ENCODE results near the gene ENTPD7.
"Not testable (repeated sequence)": the region's sequence is repeated elsewhere in the genome, so short reads cannot be mapped to it uniquely, and the experiment has no call there.

The ENTPD7 gene, protein sequence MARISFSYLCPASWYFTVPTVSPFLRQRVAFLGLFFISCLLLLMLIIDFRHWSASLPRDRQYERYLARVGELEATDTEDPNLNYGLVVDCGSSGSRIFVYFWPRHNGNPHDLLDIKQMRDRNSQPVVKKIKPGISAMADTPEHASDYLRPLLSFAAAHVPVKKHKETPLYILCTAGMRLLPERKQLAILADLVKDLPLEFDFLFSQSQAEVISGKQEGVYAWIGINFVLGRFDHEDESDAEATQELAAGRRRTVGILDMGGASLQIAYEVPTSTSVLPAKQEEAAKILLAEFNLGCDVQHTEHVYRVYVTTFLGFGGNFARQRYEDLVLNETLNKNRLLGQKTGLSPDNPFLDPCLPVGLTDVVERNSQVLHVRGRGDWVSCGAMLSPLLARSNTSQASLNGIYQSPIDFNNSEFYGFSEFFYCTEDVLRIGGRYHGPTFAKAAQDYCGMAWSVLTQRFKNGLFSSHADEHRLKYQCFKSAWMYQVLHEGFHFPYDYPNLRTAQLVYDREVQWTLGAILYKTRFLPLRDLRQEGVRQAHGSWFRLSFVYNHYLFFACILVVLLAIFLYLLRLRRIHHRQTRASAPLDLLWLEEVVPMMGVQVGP

DNA sequence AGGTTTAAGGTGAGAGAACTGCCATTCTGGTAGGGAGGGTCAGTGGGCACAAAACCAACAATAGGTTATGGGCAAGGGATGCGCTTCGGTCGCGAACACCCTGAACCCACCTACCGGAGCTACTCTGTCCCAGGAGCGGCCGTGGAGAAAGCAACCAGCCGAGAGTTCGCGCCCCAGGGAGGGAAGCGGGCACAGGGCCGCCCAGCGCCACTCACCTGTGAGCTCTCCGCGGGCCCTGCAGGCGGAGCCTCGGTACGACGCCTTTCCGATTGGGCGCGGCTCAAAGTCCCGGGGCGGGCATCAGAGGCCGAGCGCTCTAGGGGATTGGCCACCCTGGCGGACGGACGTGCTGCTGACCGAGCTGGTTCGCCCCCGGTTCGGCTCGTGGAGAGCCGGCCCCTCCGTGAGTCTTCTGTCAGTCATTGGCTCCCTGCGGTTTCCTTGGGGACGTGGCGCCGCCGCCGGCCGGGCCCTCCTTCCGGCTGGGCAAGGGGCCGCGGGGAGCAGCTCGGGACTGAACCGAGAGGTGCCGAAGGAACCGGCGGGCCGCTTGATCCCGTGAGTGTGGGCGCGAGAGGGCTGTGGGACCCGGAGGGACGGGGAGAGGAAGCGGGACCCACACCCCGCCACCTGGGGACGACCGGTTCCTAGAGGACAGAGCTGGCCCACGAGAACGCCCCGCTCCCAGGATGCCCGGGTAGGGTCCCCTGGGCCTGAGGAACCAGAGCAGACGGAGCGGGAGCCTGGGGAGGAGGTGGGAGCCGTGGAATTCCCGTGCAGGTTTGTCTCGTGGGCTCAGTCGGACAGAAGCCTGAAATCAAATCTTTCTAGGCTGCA lies at the start of gene ENTPD7:
TSS of gene ENTPD7 (plus strand) at position 479 of the 837 bp plus-strand sequence. CDS start 448 bp downstream, outside the sequence.
- DNase-seq = peak; percentile 92

DNA sequence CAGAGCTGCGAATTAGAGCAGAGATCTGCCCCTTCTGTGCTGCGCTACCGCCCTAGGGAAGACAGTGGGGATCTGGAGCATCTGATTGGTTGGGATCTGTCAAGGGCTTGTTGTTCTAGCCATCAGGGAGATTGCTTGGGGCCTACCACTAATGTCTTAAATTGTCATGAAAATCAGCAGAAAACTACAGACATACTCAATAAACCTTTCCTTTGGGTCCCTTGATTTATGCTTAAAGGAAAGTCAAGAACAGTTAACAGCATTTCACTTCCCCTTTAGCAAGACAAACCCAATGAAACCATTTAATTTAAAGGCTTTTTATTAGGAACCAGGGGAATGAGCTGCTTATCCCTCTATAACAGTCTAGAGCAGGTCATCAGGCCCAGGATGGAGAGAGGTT lies 49.1 kb upstream of the ENTPD7 start:
- DNase-seq = no peak

DNA sequence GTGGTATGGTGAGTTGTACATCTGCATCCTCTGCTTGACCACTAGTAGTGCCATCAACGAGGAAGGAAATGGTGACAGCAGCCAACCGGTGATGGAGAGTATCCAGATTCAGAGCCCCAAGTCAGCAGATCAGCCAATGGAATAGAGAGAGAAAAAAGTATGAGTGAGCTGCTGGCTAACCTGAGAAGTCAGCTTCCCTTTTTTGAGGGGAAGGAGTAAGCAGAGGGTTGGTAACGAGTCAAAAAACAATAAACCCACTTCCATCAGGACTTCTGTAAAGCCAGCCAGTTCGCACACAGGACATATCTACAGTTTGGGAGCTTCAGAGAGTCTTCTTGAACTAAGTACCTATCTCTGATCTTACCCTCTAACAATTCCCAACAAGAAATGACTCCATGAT lies 48.0 kb upstream of the ENTPD7 start:
- no peak for DNase-seq

DNA sequence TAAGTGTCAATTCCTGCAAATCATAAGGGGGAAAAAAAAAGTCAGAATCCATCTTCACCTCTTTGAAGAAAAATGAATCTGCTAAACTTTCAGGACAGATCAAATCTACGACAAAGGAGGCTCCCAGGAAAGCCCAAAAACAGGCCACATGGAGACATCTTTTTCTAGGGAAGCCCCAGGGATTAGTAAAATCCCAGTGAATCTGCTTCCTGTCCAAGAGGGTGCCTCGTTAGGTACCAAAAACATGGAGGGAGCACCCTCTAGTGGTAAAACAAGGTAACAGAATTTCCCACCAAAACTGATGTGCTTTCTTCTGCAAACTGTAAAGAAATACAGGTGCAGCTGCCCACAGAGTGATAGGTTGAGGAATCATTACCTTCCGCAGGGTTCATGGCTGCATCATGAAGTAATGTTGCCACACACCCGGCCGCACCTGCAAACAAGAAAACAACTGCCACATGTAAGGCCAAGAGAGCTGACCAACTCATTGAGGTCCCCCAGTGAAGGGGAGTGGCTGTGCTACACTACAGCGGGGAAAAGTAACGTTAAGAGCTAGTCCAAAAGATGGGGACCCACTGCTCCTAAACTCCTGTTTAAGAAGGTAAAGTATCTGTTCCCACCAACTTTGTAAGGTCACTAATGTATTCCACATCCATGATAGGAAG lies 47.0 kb upstream of the ENTPD7 start:
- DNase-seq = peak; percentile 26

DNA sequence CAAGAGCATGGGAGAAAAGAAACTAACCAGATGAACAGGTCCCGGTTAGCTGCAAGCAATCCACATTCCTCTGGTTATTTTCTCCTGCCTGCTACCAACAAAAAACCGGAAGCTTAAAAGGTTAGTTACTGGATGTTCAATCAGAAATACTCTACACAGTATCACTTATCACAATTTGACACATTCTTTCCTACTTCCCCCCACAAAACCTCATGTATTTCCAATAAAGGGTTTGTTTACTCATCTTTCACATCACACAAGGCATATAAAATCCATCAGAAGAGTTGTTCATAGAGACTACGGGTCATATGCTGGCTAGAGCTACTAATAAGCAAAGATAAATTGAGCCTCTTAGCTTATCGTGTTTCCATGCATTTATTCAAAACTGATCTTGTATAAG lies 43.9 kb upstream of the ENTPD7 start:
- no peak for DNase-seq

DNA sequence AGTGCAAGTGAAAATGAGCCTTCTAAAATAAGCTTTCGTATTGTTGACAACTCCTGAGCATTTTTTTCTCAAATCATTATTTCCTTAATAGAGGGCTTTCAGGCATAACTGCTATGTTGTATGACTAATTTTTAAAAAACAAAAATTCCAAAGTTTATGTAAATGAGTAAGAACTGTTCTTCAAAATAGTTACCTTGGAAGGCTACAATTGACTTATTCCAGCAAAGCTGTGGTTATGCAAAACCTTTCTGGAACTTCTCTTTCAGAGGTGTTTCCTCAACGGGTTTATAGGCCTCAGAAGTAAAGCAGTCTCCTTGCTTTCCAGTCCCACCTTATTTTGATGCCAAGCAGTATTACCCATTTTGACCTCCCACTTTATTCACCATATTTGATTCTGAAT lies 41.6 kb upstream of the ENTPD7 start:
- DNase-seq = no peak

DNA sequence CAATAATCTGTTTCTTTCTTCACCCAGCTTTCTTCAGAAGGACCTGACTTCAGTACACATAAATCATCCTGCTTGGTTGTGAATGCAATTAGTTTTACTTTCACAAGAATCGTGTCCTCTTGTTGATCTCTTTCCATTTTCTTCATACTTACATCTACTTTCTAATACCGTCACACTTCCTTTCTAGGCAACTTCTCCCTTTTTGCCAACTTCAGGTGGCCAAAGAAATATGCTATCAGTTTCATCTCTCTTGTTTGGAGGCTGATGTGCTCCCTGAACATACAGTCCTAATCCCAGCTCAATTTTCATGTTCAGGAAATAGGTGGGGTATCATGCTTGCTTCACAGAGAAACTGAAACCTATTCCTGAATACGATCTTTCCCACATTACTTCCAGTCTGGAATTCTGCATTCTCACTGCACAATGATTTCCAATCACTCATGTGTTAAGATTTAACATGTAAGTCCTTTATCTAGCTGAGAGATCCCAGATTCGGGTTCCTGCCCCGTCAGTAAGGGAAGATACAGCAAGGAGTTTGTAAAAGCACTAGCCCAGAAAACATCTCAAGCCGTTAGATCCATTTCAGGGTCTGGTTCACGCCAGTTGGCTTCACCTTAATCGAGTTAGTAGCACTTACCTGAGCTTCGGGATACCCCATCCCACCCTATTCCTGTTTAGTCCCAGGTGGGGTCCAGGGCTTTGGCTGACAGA lies 40.1 kb upstream of the ENTPD7 start:
- no peak for DNase-seq

DNA sequence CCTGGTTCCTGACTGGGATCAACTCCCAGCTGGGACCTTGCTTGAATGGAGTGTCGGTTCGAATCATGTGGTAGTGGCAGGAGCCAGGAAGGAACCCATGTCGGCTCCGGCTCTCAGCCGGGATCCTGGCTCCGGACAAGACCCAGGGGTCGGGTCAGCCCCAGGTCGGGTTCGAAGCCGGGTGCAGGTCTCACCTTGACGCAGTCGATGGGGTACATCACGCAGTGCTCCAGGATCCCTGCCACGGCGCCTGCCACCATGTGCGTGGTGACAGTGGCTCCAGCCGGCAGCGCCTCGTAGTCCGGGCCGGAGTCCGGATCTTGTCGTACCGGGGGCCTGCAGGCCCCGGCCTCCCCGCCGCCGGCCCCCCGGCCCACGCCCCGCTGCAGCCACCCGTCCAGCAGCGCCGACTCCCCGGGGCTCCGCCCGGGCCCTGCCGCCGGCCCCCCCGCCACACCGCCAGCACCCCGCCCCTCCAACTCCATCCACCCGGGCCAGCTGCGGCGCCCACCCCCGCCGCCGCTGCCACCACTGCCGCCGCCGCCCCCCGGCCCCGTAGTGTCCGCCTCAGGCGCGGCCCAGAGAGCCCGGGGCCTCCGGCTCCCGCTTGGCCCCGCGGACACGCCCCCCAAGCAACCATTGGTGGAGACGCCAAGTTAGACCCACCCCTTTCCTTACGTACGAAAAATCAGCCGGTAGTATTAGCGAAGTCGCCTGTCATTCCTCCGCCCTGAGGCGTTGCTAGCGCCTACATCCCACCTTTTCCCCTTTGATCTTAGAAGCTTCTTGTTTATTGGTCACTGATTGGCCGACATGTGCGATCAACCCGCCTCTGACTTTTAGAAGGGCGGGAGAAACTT lies 39.2 kb upstream of the ENTPD7 start, which contains the start of gene SLC25A28:
TSS of gene SLC25A28 (minus strand) at position 589 of the 860 bp plus-strand sequence. CDS start at position 485, 104 bp downstream.
- peak; percentile 98 for DNase-seq

DNA sequence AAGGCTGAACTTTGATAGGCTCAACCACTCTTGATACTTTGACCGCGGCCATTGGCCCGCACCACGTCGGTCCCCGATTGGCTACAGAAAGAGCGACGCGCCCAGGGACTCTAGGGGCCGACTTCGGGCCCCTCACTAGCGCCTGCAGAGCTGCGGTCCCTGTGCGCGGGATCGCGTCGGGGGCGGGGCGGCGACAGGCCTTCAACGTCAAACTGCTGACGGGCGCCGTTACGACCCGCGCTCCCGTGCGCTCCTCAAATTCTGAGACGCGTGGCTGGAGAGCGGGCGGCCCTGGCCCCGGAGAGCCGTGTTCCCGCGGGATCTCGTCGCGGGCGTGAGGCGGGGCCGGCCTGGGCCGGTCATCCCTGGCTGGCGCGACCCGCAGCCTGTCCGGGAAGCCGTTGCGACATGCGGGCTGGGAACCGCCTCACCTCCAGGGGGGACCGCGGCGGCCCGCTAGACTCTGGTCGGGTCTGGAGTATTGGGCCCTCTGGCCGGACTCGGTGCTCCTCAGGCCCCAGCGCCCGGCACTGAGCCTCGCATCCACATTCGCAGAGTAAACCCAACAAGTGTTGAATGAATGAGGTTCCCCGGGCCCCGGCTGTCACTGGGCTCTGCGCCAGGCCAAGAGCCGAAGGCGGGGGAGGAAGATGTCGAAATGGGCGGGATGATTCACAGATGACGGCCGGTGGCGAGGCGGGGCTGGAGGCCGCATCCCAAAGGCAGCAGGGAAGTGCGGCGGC lies 38.4 kb upstream of the ENTPD7 start:
- DNase-seq = peak; percentile 95

DNA sequence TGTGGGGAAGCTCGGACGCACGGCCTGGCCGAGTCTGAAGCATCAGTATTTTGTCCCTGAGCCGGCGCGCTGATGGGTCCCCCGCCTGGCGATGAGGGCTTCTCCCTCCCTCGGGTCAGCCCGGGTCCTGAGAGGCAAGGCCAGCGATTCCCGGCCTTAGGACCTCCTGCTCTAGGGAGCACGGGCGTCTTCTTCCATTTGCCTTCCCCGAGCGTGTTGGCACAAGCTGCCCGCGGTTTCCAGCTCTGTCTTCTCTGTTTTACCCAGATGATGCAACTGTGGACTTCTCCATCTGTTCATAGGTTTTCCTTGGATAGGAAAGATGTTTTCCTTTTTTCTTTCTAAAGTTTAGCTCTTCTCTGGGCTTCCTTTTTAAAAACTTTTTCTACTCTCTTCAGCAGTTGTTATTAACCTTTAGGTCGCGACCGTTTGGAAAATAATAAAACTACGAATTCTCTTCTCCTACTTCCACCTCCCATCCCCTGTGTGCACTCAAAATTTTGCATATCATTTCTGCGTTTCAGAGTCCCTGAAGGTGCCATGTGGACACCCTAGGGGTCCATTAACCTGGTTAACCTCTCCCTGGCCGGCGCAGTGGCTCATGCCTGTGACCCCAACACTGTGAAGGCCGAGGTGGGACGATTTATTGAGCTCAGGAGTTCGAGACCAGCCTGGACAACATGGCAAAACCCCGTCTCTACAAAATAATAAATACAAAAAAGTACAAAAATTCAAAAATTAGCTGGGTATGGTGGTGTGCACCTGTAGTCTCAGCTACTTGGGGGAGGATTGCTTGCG lies 37.7 kb upstream of the ENTPD7 start:
- no peak for DNase-seq

DNA sequence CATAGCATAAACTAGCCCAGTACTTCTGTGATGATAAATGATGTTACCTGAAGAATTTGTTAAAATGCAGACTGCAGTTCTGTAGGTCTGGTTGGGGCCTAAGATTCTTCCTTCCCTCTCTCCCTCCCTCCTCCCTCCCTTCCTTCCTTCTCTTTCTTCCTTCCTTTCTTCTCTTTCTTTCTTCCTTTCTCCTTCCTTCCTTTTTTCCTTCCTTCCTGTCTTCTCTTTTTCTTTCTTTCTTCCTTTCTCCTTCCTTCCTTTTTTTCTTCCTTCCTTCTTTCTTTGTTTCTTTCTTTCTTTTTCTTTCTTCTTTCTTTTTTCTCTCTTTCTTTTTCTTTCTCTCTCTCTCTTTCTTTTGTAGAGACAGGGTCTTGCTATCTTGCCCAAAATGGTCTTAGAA lies 35.4 kb upstream of the ENTPD7 start:
- DNase-seq = no peak

DNA sequence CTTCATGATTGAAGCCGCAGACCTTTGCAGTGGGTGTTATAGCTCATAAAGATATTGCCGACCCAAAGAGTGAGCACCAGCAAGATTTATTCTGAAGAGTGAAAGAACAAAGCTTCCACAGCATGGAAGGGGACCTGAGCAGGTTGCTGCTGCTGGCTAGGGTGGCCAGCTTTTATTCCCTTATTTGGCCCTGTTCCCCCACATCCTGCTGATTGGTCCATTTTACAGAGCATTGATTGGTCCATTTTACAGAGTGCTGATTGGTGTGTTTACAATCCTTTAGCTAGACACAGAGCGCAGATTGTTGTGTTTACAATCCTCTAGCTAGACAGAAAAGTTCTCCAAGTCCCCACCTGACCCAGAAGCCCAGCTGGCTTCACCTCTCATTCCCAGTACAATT lies 34.2 kb upstream of the ENTPD7 start:
- not testable (repeated sequence) for DNase-seq

DNA sequence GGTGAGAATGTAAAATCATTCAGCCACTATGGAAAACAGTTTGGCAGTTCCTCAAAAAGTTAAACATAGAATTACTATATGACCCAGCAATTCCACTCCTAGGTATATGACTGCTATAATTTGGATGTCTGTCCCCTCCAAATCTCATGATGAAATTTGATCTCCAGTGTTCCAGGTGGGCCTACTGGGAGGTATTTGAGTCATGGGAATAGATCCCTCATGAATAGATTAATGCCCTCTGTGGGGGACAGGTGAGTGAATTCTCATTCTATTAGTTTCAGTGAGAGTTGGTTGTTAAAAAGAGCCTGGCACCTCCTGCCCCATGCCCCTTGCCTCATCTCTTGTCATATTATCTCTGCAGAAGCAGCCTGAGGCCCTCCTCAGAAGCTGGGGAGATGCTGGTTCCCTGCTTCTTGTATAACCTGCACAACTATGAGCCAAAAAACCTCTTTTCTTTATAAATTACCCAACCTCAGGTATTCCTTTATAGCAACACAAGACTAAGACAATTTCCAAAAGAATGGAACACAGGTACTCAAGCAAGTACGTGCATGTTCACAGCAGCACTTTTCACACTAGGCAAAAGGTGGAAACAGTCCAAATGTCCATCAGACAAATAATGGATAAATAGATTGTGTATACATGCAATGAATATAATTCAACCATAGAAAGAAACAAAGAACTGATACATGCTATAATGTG lies 30.2 kb upstream of the ENTPD7 start:
- DNase-seq = no peak

DNA sequence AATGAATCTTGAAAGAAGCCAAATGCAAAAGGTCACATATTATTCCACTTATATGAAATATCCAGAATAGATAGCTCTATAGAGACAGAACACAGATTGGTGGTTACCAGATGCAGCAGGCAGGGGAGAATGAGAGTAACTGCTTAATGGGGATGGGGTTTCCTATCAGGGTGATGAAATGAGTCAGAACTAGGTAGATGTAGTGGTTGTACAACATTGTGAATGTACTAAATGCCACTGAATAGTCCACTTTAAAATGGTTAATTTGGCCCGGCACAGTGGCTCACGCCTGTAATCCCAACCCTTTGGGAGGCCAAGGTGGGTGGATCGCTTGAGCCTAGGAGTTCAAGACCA lies 29.7 kb upstream of the ENTPD7 start:
- DNase-seq = no peak

DNA sequence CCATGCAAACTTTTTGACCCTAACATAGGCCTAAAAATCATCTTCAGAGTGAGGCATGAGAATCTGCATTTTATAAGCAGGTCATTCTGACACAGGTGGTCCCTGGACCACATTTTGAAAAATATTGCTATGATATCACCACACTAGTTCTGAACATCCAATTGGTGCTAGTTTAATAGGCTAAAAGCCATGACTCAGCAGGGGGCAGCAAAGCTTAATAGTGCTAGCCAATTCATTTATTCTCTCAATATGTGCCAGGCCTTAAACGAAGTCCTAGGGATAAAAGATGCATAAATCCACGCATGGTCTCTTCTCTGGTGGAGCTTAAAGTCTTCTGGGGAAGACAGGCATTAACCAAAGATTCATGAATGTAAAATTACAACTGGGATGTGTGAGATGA lies 28.9 kb upstream of the ENTPD7 start:
- no peak for DNase-seq

DNA sequence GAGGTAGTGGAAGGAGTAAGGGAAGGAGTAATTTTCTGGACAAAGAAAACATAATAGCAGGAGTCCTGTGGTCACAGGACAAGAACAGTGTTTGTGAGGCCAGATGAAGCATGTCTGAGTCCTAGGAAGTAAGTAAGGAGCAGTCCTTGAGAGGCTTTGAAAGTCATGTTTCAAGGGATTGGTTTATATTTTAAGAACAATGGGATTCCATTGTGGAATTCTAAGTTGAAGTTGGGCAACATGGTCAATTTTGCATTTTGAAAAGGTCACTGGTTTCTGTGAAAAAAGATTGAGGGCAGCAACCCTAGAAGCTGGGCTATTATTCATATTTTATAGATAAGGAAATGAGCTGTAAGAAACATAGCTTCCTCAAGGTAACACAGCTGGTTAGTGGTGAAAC lies 28.3 kb upstream of the ENTPD7 start:
- DNase-seq = no peak

DNA sequence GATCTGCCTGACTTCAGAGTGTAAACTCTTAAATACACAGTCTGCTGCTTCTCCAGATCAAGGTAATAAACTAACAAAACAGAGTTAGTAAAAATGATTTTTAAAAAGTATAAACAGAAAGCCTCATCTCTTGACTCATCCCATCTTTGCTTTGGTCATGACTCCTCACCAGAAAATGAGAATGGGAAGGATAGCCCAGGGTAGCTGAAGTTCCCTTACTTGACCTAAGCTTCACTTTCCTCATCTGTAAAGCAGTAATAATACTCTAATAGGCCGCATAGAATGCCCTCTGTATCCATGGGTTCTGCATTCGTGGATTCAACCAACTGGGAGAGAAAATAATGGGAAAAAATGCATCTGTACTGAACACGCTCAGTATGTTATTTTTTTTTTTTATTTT lies 27.8 kb upstream of the ENTPD7 start:
- DNase-seq = no peak

DNA sequence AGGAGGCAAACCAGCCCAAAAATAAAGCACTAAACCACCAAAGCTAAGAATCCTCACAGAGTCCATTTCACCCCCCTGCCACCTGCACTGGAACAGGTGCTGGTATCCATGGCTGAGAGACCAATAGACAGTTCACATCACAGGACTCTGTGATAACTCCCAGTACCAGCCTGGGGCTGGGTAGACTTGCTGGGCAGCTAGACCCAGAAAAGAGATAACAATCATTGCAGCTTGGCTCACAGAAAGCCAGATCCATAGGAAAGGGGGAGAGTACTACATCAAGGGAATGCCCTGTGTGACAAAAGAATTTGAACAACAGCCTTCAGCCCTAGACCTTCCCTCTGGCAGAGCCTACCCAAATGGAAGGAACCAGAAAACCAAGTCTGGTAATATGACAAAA lies 25.5 kb upstream of the ENTPD7 start:
- no peak for DNase-seq

DNA sequence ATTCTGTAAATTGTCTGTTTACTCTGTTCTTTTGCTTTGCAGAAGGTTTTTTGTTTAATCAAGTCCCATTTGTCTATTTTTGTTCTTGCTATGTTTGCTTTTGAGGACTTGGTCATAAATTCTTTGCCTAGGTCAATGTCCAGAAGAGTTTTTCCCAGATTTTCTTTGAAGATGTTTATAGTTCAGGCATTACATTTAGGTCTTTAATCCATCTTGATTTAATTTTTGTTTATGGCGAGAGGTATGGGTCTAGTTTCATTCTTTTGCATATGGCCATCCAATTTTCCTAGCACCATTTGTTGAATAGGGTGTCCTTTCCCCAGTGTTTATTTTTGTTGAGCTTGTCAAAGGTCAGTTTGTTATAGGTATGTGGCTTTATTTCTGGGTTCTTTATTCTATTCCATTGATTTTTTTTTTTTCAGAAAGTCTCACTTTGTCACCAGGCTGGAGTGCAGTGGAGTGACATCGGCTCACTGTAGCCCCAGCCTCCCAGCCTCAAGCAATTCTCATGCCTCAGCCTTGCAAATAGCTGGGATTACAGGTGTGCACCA lies 11.6 kb upstream of the ENTPD7 start:
- DNase-seq = no peak

Measured in right hindlimb (tissue), 1 donor.